Measurements from ENCODE around the gene DOP1A.

Gene DOP1A, protein sequence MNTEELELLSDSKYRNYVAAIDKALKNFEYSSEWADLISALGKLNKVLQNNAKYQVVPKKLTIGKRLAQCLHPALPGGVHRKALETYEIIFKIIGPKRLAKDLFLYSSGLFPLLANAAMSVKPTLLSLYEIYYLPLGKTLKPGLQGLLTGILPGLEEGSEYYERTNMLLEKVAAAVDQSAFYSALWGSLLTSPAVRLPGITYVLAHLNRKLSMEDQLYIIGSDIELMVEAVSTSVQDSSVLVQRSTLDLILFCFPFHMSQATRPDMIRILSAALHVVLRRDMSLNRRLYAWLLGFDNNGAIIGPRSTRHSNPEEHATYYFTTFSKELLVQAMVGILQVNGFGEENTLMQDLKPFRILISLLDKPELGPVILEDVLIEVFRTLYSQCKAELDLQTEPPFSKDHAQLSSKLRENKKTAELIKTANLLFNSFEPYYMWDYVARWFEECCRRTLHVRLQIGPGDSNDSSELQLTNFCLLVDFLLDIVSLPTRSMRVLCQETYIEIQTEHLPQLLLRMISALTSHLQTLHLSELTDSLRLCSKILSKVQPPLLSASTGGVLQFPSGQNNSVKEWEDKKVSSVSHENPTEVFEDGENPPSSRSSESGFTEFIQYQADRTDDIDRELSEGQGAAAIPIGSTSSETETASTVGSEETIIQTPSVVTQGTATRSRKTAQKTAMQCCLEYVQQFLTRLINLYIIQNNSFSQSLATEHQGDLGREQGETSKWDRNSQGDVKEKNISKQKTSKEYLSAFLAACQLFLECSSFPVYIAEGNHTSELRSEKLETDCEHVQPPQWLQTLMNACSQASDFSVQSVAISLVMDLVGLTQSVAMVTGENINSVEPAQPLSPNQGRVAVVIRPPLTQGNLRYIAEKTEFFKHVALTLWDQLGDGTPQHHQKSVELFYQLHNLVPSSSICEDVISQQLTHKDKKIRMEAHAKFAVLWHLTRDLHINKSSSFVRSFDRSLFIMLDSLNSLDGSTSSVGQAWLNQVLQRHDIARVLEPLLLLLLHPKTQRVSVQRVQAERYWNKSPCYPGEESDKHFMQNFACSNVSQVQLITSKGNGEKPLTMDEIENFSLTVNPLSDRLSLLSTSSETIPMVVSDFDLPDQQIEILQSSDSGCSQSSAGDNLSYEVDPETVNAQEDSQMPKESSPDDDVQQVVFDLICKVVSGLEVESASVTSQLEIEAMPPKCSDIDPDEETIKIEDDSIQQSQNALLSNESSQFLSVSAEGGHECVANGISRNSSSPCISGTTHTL (N-terminal part only)

DNA sequence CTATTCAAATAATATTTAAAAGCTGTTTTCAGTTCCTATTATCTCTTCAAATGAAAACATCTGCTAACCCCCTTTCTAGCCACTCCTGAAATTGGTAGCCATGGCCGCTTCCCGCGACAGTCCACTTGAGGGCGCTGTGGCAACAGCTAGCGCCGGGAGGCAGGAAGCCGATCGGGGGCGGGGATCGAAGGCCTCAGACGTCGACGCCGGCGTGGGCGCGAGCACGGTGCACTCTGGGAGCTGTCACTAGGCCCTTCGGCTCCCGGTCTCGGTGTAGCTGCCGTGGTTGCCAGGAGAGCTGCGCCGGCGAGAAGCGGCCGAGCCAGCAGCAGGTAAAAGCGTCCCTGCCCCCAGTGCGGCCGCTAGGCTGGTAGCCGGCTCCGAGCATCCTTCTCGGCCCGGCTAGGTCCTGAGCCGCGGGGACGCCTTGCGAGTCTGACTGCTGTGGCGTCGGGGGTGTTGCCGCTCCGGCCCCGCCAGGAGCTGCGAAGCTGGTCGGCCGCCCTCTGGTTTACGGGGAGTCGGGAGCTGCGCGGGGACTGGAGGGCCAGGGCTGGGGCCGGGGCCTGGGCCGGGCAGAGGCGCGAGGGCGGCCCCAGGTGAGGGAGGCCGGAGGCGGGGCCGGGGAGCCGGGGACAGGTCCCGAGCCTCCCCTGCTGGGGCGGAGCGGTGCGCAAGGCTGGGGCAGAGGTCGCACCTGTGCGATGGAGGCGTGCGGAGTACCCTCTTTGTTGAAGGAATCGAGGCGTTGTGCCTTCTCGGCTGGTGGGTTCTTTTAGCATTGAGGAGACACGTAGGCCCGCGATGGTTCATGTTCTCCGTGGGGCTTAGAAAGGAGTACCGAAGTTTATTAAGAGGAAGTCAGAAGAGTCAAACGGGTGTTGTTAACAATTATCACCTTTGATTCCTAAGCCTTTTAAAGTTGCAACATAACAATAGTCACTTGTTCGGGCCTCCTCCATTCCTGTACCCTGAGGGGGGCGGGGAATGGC lies at the start of gene DOP1A:
DOP1A (plus strand) TSS at position 224 of the 992 bp plus-strand sequence. CDS start 29,307 bp downstream, outside the sequence.
- DNase-seq (ENCODE audit: low read depth in 2 of 2) = peak; percentile 97 to 98

DNA sequence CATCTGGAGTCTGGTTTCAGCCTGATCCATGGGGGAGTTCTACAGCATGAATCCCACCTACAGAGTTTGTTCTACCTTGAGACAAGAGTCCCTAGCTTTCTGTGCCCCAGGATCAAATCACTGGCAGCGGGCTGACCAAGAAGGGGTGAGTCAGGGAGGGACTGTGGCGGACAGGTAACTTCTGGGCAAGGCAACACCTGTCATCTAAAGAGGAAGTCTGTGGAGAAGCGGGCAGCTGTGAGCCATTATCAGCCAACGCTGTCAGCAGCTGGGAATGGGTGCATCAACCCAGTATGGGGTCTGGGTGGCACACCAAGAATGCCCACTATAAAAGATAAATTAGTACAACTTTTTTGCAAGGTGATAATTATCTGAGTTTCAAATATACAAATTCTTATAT lies 47.7 kb upstream of the DOP1A start:
- no peak for DNase-seq (ENCODE audit: low read depth in 2 of 2)

DNA sequence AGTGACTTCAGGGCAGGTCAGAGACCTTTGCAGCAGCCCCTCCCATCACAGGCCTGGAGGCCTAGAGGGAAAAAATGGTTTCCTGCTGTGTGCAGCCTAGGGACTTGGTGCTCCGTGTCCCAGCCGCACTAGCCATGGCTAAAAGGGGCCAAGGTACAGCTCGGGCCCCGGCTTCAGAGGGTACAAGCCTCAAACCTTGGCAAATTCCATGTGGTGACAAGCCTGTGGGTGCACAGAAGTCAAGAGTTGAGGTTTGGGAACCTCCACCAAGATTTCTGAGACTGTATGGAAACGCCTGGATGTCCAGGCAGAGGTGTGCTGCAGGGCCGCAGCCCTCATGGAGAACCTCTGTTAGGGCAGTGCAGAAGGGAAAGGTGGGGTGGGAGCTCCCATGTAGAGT lies 35.8 kb upstream of the DOP1A start:
- no peak for DNase-seq (ENCODE audit: low read depth in 2 of 2)

DNA sequence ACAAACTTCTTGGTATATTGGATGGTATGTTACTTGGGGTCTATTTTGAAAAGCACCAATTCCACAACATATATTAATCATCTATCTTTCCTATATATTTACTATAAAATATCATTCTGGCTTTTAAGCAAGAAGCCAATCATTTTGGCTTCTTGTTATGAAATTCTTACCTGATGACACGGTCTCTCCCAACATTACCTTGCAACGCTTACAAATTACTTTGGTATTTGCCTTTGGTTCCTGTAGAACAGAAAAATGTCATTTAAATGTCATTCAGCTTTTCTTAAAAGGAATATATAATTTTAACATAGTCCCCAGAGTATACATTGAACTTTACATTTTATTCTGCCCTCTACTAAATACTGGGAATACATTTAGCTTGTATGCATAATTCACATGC lies 29.2 kb upstream of the DOP1A start:
- DNase-seq (ENCODE audit: low read depth in 2 of 2) = no peak

DNA sequence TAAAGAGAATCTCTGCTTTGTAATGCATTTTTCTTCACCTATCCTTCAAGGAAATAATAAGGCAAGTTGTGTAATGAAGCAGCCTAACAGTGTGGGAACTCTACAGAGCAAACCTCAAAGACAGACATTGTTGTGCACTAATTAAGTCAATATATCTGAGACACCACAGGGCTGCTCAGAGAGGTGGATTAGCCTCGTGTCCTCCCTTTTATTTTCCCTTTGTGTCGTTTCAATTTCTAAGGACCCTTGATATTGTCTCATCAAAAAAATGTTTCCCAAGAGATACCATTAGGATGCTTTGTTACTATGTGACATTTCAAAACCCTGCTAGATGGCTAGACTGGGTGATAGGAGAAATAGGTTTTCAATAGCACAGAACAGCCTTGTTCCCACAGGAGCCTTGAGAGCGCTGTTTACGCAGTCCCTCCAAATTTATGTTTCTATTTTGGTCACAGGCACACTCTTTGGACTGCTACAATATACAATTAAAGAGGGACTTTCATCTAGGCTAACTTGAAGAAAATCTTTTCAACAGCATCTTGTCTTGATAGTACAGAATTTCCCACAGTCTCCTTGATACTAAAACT lies 24.9 kb upstream of the DOP1A start:
- no peak for DNase-seq (ENCODE audit: low read depth in 2 of 2)

DNA sequence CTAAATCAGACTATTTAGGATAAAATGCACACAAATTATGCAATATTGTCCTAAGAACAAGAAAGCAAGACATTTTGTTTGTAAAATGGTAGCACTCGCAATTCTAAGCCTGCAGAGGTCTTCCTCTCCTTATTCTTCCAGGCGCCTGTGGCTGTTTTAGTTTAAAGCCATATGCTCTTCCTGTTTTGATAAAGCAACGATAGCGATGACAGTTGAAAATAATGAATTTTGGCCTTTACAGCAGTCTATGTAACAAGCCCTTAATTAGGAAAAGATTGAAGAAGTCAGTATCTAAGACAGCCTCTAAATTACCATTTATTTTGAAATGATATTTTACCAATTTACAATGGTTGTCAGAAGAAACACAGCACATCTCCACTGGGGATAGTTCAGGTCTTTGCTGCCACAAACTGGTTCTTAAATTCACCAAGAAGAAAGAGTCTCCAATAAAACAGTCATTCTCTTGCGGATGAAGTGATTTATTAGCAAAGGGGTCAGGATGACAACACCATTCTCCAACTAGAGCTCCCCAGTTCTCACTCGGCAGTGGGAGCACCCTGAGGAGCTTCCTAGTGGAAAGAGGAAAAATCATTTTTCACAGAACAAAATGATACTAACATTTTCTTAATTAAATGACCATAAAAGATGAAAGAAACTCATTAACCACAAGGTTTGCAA lies 23.2 kb upstream of the DOP1A start:
- DNase-seq (ENCODE audit: low read depth in 2 of 2) = no peak

DNA sequence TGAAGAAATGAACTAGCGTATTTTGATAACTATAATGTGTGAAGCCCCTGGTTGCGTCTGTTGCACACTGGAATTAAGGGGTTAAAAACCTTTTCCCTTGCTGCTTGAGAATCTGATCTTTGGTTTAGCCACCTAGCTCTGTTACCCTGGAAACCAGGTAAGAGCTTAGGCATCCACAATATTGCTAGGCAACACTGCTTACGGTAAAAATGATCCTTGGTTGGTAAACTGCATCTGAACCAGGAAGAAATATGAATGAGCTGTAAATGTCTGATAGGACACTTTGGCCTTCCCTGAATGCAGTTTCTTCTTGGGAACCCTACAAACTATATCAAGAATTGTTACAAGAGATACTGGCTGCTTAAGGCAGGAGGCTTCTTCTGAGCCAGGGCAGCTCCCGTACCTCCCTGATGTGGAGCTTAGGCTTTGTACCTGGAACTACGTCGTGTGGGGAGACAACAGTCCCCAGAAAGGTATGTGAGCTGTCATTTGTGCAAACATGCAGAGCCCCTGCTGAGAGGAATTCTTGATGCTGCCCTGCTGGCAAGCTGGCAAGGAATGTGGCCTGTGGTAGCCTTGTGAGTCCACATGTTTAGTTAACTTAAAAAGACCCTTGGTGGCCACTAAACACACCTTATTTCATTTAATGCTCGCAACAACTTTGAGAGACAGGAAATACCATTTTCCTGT lies 20.3 kb upstream of the DOP1A start:
- no peak for DNase-seq (ENCODE audit: low read depth in 2 of 2)

DNA sequence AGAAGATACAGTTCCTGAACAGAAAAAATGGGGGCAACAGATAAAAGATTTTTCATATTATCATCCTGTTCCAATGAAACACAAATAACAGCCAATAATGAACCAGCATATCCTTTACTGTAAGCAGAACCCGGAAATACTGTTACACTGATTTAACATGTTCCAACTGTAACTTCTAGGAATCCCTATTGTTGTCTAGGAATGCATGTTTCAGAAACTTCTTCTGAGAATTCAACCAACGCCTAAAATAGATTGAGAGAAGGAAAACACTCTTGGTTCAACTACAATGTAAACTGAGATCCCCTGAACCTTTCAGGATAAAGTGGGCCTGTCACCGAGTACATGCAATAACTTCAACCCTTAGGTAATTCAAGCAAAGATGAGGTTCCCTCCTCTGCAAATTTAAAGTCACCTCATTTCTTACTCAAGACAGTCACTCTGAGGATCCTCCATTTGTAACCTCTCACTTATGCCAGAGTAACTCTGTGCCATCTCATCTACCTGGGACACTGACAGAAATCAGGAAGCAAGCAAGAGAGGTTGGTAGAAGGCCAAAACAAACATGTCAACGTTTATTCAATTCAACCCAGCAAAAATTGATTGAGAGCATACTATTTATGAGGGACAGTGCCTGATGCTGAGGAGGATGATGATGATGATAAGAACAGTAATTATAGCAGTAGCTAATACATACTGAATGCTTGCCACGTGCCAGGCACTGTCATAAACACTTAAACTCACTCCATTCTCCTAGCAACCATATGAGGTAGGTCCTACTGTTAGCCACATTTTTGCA lies 15.9 kb upstream of the DOP1A start:
- DNase-seq (ENCODE audit: low read depth in 2 of 2) = no peak

DNA sequence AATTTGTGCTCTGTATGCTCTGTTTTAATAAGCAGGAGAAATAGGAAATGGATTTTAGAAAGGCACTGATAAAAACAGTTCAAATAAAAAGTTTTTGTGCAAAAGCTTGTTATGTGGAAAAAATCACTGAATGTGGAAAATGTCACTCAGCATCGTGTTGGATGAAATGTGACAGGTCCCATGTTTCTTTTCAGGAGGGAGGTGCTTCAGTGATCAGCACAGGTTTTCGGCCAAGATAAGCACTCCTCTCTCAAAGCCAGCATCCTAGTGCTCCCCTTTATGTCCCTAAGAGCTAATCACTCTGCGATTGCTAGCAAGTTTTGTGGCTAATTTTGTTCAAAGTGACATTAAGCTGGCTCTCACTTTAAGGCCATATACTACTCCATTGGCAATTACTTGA lies 13.8 kb upstream of the DOP1A start:
- no peak for DNase-seq (ENCODE audit: low read depth in 2 of 2)

DNA sequence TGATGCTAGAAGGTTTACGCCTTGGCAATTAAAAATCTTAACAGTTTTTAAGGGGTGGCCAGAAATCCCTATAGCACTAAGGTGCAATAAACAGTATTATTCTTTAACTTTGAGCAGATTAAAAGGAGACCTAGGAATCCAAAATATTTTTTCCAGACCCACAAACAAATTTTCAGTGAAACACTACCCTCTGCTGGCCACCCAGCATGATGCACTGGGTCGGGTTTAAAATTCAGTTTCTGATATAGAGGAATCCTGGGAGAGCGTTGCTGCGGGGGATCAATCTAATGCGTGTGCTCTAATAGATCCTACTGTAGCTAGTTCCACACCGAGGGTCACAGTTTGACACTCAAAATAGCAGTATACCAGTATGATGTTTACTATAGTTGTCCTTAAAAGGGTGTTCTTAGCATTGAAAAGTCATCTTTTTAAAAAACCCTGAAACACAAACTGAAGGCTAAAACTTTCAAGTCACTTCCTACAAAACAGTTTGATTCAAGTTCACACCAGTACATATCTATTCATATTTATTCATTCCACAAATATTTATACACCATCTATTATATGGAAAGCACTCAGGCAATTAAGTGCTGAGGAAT lies 12.0 kb upstream of the DOP1A start:
- peak in 1 of 2 donors; percentile 16 for DNase-seq (ENCODE audit: low read depth in 2 of 2)

DNA sequence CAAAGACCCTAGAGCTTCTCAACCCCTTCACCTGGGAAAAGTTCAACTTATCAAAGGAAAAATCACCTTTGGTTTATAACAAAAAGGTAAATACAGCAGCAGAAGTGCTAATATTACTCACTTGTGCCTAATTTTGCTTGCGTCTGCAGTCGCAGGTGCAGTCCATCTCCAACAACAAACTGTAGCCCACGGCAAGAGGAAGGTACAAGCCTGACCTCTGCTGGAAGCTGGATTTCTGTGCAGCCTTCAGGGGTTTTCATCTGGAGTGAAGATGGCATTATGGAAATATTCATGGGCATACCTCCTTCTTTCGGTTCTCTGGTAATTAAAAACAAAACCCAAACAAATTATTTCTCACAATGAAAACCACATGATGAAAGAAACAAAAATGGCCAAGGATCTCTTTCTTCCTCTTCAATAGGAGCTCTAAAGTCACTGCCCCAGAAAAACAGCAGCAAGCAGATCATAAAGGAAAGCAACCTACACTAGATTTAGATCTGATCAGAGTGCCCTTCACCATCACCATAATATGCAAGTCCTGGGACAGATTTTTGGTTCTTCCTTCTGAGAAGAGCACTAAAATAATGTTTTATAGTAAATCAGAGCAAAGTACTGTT lies 9.7 kb upstream of the DOP1A start:
- no peak for DNase-seq (ENCODE audit: low read depth in 2 of 2)

DNA sequence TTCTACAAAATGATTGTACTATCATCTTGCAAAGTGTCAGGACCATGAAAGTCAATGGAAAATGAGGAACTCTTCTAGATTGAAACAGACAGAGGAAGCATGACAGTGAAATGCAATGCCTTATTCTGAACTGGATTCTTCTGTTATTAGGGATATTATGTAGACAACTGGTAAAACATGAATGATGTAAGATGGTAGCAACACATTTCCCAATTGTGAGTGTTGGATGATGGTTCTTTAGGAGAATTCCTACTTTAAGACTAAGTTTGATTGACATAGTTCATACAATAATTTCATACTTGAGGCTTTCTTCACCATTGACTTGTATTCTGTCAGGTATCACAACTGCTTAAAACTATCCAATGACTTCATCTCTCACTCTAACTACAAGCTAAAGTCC lies 6.3 kb upstream of the DOP1A start:
- no peak for DNase-seq (ENCODE audit: low read depth in 2 of 2)

DNA sequence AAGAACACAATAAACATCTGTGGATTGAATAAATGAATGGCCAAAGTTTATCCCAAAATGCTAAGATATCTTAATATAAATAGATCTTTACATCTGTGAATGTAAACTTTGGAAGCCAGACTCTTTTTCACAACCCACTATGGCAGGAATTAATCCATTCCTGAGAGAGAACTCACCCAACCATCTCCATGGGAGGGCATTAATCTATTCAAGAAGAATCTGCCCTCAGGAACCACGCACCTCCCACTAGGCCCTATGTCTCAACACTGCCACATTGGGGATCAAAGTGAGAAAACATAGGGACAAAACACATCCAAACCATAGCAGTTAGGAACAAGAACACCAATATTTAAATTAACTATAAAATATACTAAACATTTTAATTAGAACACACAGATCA lies 5.2 kb upstream of the DOP1A start:
- DNase-seq (ENCODE audit: low read depth in 2 of 2) = no peak

DNA sequence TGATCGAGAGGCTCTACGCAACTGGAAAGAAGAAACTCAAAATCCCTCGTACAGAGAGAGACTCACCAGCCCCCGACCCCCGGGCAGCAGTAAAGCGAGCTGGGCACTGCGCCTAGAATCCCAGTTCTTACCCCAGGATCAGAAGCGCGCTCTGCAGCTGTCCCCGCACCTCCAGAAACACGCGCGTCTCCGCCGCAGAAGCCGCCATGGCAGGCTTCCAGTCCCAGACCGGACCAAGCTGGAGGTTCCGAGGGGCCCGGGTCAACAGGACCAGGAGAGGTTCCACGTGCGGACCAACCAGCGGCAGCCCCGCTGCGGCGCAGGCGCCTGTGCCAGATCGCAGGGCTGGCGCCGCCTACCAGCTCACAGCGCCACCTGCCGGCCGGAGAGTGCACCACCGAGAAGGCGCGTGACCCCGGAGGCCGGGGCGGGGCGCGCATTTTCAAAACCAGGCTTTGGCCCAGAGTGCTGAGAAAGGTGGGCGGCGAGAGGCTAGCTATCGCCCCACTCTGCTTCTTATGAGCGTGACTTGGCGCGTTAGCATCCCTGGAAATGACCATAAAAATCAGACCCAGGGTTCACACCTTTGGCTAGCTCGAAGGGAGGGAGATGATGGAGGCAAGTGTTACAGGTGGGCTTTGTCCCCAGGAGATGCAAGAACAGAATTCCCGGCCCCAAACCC lies 1.8 kb upstream of the DOP1A start, which contains the start of gene UBE3D:
UBE3D (minus strand) TSS at position 331 of the 682 bp plus-strand sequence; CDS start at position 208, 123 bp downstream.
- DNase-seq (ENCODE audit: low read depth in 2 of 2) = peak; percentile 90 to 94

DNA sequence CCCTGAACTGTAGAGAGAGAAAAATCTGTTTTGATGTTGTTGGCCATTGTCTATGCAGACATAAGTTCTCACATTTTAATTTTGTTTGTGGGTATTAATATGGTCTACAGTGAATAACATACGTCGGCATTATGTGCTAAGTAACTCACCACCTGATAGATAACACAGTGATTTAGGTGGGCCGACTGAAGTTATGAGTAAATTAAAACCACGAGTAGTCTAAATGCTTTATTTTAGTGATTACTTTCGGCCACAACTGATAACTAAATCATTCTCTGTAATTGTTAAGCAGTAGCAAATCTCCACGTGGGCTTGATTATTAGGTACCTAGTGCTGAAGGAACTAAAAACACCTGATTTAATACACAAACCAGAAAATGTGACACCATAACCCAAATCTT lies 1.1 kb downstream of the DOP1A start:
- DNase-seq (ENCODE audit: low read depth in 2 of 2) = no peak

DNA sequence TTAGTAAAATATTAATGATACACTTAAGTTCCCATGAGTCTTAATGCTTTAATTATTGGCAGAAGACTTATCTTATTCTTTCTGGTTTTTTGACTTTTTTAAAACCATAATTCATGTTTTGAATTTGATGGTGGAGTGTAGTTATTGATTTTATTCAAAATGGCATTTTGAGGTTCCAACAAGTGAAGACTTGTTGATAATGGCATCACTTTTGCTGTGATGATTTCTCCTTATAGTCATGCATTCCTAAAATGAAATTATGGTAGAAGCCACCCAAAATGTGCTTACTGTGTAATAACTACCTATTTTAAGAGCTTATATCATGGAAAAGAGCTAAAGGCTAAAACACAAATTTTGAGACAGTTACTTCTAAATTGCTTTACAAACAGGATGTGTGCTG lies 2.2 kb downstream of the DOP1A start:
- DNase-seq (ENCODE audit: low read depth in 2 of 2) = no peak

DNA sequence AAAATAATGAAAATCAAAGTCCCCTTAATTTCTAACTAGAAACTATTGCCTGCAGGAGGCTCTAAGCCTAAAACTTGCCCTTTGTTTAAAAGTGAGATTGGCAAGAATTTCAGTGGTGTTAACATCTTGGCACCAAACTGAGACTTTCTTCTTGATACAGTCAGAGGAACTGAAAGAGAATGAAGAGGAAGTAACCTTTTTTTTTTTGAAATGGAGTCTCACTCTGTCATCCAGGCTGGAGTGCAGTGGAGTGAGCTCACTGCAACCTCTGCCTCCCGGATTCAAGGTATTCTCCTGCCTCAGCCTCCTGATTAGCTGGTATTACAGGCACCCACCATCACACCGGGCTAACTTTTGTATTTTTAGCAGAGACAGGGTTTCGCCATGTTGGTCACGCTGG lies 3.6 kb downstream of the DOP1A start:
- DNase-seq (ENCODE audit: low read depth in 2 of 2) = no peak

Data from activated CD4-positive, alpha-beta T cell treated with anti-CD3 and anti-CD28 coated beads for 24 hours (primary cell).